NCI-H1105 treated with DMSO at 0.1 percent for 48 hours (cell line): Measurements from ENCODE around the gene C8G.

ENCODE experiments used
- DNase-seq: peaks from one replicate; lab custom pipeline; 2025; lab: John Stamatoyannopoulos, UW

C8G gene

GRCh38 chr9:136941231-136942111, 3.6 kb upstream of the C8G start:
- DNase-seq, result no peak

- no peak for DNase-seq
Measured at GRCh38 chr9:136942112-136942880, 2.7 kb upstream of the C8G start.

- DNase-seq, result no peak
Measured at GRCh38 chr9:136942881-136943230, 2.2 kb upstream of the C8G start.

GRCh38 chr9:136943291-136944211, 1.5 kb upstream of the C8G start:
- DNase-seq, result no peak

GRCh38 chr9:136944212-136944518, 878 bp upstream of the C8G start:
- DNase-seq, result no peak

- DNase-seq, result no peak
Measured at GRCh38 chr9:136945333-136946227, 537 bp downstream of the C8G start.

- no peak for DNase-seq
Measured at GRCh38 chr9:136946228-136947027, 1.4 kb downstream of the C8G start.

GRCh38 chr9:136947028-136947891, 2.2 kb downstream of the C8G start:
- DNase-seq, result no peak

GRCh38 chr9:136947955-136948510, 3.0 kb downstream of the C8G start:
- DNase-seq, result no peak

GRCh38 chr9:136949239-136949816, 4.3 kb downstream of the C8G start:
- DNase-seq, result no peak

GRCh38 chr9:136949817-136950655, 5.0 kb downstream of the C8G start:
- DNase-seq, result peak; percentile 86

- no peak for DNase-seq
Measured at GRCh38 chr9:136950656-136951276, 5.7 kb downstream of the C8G start.

GRCh38 chr9:136951541-136952320, 6.7 kb downstream of the C8G start, which contains the start of gene LCN12:
Gene LCN12 (plus strand): TSS chr9:136952273. CDS start chr9:136952328, 55 bp downstream.
- DNase-seq, result no peak

GRCh38 chr9:136952321-136952850, 7.3 kb downstream of the C8G start:
- DNase-seq, result no peak

GRCh38 chr9:136952876-136953770, 8.1 kb downstream of the C8G start:
- DNase-seq, result no peak
